GF-D8 (cell line): ENCODE results near the gene SEC22B.
"Not testable (repeated sequence)": the region's sequence is repeated elsewhere in the genome, so short reads cannot be mapped to it uniquely, and the experiment has no call there.

ENCODE experiments used
- DNase-seq: peaks from one replicate; lab custom pipeline; 2025; lab: John Stamatoyannopoulos, UW

SEC22B gene

DNA sequence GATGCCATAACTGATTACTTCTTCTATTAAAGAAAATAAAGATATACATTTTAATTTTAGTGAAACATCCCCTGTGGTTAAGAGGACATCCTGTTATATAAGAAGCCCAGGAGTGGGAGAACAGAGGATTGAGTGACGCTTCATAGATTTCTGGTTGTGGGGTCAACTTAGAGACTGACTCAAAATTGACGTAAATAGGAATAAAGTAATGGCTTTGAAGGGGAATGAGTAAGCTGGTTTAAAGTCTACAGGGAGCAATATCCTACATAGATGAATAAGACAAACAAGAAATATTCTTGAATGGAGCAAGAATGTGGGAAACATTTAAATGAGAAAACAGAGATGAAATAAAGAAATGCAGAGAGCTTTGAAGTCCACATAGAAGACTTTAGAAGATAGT is 60.2 kb downstream of the SEC22B start:
- not testable (repeated sequence) for DNase-seq

DNA sequence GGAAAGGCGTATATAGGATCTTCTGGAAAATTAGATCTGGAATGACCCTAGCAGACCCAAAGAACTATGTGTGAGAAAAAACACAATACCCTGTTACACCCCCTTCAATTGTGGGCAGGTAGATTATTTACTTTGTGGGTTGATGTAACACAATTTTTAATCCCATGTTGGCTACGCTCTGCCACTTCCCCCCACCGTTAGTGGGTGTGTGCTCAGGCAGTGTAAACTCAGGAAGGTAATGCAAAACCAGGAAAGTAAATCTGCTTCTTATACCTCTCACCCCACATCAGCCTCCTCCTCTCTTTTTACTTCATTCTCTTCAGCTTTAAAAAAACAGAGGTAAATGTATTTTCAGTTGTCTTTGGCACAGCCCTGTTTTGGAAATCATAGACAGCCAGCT is 63.2 kb downstream of the SEC22B start:
- DNase-seq, result not testable (repeated sequence)

DNA sequence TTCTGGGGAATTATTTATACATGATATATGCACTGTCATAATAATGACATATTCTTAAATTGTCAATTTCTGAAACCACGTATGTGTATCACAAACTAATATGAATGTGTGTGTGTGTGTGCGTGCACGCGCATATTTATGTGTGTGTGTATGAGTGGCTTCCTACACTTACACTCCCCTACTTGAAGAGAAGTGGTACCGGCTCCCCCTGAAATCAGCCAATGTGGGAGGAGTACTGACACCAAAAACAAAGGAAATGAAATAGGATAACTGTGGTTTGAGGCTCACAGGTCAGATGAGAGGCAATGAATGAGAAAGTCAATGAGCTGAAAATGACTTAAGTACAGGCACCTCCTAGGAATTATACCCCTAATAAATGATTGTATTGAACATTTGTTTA is 64.1 kb downstream of the SEC22B start:
- not testable (repeated sequence) for DNase-seq

DNA sequence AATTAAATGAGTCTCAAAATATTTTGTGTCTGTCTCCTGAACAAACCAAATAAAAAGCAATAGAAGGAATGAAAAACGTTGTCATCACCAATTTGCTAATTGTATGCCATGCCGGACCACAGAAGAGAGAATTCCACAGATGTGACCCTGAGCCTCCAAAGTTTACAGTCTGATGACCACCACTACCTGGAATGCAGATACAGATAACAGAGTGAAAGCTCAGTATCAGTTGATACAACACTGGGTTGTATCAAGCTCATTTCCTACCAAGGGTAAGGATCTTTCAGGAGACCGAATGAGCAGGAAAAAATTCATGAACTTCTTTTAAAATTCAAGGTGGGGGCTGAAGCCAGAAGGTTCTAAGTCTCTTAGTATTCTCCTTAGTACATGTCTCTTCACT is 64.5 kb downstream of the SEC22B start:
- DNase-seq, result not testable (repeated sequence)

DNA sequence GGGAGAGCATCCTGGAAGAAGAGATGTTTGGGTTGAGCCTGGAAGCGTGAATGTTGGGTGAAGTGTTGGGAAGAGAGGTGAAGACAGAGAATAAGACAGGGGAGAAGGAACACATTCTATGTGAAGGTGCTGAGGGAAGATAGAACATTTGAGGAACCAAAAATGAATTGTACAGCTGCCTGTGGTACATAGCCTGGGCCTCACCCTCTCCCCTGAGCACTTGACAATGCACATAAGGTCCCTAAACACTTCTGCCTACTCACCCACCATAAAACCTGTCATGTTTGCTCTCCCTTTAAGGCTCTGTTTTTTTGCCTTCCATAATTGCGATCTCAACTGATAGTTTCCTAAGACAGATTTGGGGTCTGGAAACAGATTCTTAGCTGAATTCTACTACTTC is 65.3 kb downstream of the SEC22B start:
- DNase-seq, result not testable (repeated sequence)

DNA sequence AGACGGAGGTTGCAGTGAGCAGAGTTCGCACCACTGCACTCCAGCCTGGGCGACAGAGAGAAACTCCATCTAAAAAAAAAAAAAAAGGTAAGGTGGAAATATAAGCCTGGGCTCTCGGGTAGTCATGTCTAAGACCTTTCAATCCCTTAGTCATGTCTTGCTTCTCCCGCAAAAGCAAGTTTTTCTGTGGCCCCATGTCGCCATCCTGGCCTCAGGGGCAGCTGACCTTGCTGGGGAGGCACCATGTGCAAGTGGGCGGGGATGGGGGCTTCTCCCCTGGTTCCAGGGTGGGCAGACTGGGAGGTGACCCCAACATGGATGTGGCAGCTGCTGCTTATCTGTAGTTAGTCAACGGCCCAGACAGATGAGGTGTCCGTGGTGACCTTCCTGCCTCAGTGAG is 66.7 kb downstream of the SEC22B start:
- not testable (repeated sequence) for DNase-seq

DNA sequence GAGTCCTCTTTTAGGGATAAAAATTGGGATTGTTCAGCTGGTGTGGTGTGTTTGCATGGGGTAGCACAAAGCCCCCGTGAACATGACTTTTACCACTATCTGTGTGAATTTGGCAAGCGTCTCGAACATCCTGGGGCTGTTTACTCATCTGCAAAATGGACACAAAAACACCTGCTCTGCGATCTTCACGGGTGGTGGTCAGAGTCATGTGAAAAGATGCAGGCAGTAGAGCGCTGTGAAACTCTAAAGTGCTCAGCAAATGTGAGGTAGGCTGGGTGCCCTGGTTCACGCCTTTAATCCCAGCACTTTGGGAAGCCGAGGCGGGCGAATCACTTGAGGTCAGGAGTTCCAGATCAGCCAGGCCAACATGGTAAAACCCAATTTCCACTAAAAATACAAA is 67.1 kb downstream of the SEC22B start:
- DNase-seq, result not testable (repeated sequence)

DNA sequence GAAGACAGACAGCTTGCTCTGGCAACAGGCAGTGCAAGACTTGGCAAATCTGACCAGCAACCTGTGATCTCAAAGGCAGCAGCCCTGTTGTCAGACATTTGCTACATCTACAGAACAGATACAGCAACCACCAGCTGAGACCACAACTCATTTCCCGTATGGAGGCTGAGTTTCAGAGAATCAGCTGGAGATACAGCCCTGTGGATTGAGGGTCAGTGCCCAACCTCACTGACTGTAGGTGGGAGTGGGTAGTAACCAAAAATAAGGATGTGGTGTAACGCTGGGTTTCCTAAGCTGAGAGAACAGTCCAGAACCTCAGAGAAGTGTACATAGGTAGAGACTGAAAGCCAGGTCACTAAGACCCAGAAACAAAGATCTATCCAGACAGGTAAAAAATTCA is 71.0 kb downstream of the SEC22B start:
- DNase-seq, result not testable (repeated sequence)

DNA sequence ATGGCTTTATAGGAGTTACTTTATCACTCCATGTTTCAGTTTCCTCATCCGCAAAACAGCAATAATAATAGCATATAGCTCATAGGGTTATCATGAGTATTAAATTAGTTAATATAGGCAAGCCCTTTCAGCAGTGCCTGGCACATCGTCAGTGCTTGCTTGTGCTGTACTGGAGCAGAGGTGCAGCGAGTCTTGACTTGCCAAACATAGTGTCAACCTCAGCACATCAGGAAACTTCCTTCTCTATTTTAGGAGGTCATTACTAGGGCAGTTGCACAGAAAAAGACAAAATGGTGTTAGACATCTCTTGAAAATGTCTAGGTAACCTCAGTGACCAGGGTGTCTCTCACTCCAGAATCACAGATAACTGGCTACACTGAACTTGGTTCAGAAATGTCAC is 72.6 kb downstream of the SEC22B start:
- DNase-seq, result not testable (repeated sequence)

DNA sequence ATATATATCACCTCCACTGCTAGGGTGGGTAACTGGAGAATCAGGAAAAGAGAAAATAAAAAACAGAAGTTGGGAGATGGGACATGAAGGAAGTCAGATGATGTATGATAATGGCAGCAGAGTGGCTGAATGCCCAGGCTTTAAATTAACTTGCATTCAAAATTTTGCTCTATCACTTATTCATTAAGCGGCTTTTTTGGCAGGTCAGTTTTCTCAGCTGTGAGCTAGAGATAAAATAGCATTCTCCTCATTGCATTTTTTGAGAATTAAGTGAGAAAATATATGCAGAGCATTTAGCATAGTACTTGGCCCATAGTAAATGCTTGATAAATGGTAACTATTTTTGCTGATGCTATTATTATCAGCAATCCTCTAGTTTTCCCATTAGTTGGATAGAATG is 74.7 kb downstream of the SEC22B start:
- DNase-seq, result not testable (repeated sequence)
